Esophagus (tissue), 2 donors: ENCODE results near the gene MXI1. TPM values are rescaled to one million over a fixed set of nuclear protein-coding genes. Genes with fewer than 3 reads are reported as not detected.
A peak's percentile ranks its signal among the peaks of the same experiment; 100 is the strongest.
"Not testable (repeated sequence)": the region's sequence is repeated elsewhere in the genome, so short reads cannot be mapped to it uniquely, and the experiment has no call there.

Experiments used
- H3K27ac ChIP-seq, 2 donors: one replicate each; pipeline ENCODE4 v1.5.1; 2013; ENCODE audit warnings: low read depth in 2 of 2, mild to moderate bottlenecking in 2 of 2, inconsistent platforms in 1 of 2, low read length in 1 of 2, moderate library complexity in 1 of 2
- H3K27me3 ChIP-seq, 2 donors: one replicate each; pipeline ENCODE4 v1.6.1; 2013; ENCODE audit warnings: low read length in 2 of 2, control low read depth in 1 of 2, mild to moderate bottlenecking in 1 of 2; ENCODE audit not compliant: insufficient read depth in 2 of 2, control insufficient read depth in 1 of 2
- H3K36me3 ChIP-seq, 2 donors: one replicate each; pipeline ENCODE4 v1.6.1; 2013; ENCODE audit warnings: low read length in 1 of 2; ENCODE audit not compliant: control insufficient read depth in 2 of 2, insufficient read depth in 2 of 2
- H3K4me1 ChIP-seq, 2 donors: one replicate each; pipeline ENCODE4 v1.6.1; 2013; ENCODE audit warnings: low read length in 1 of 2; ENCODE audit not compliant: control insufficient read depth in 2 of 2, insufficient read depth in 2 of 2
- H3K4me3 ChIP-seq, 2 donors: one replicate each; pipeline ENCODE4 v1.5.1; 2013; ENCODE audit warnings: low read length in 2 of 2, mild to moderate bottlenecking in 2 of 2, low read depth in 1 of 2, moderate library complexity in 1 of 2
- H3K9me3 ChIP-seq, 2 donors: one replicate each; pipeline ENCODE4 v1.6.1; 2013; ENCODE audit warnings: mild to moderate bottlenecking in 2 of 2, low read depth in 1 of 2, low read length in 1 of 2, moderate library complexity in 1 of 2; ENCODE audit not compliant: control insufficient read depth in 2 of 2, insufficient read depth in 1 of 2
- WGBS, 2 donors: extraction: QIAGEN DNeasy Blood & Tissue Kit; methylation state at CpG; one replicate each; pipeline ENCODE4 v1.1.7; 2013; 5-methylcytosine and 5-hydroxymethylcytosine counted together
- polyA plus RNA-seq, 2 donors: library from polyadenylated mRNA; stranded (reverse); fragments of 200-250 nt; gene quantifications; one replicate each; pipeline ENCODE4 v1.2.3, GENCODE V29; 2013
- donor health status: healthy with polysubstance abuse.
- donor health status: Bipolar disorder and iron deficiency.

Gene MXI1
- polyA plus RNA-seq, 2 donors, result 18.4 to 25.9 TPM

DNA sequence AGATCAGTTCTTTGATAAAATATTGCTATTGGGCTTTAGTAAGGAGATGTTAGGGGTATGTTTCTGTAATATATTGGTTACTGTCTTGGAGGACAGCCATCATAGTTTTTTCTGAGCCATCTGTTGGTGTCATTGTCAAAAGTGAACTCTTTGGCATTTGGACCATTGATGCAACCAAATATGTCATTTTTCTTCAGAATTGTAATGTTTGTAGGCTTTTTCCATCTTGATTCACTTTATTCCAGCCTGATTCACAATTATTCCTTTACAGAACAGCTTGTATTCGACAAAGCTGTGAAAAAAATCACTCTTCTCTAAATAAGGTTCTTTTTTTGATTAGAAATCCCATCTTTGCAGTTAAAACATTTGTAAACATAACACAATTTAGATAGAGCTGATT is 59.9 kb downstream of the MXI1 start:
- Histone ChIP-seq H3K4me1 (no peaks in the 10 kb centered on the region), H3K4me3 (no peak overlapping the region), H3K36me3 (no peaks in the 10 kb centered on the region), H3K9me3 (no peaks in the 10 kb centered on the region), H3K27ac (no peak overlapping the region), H3K27me3 (no peaks in the 10 kb centered on the region)
- 86 to 87% methylated on average over 1 of the region's 1 CpG for WGBS, 2 donors

DNA sequence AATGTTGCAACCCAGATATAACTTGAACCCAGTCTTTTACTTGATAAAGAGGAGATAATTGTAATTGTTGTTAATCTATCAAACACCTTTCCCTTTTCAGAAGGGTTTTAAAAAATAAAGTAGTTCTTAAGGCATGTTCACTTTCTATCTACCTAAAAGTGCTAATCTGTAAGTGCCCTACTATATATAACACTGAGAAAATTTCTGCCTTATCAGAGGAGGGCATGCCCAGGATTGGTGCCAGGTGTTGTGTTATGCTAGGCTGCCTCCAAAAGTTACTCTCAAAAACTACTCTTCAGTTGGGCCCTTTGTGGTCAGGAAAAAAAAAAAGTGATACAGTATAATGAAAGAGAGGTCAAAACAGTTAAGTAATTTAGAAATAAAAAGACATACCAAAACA is 61.0 kb downstream of the MXI1 start:
- Histone ChIP-seq H3K27me3 (no peaks in the 10 kb centered on the region), H3K9me3 (no peaks in the 10 kb centered on the region), H3K36me3 (no peaks in the 10 kb centered on the region), H3K4me3 (no peak overlapping the region), H3K27ac (no peak overlapping the region), H3K4me1 (no peaks in the 10 kb centered on the region)

DNA sequence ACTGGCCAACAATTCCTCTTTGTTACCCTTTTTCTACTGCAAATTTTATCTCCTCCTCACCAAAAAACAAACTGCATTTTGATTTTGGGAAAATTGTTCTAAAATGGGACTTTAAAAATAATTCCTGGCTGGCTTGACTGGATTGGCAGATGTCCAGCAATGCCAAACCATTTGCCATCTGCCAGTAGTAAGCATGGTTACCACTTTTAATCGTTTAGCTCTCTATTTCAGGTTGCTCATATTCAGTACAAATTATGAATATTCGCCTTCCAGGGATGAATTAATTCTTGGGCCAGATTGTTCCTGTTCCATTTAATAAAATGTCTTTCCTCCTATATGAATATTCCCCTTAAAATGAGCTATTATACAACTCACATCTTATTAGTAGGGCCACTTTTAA is 61.6 kb downstream of the MXI1 start:
- Histone ChIP-seq H3K9me3 (no peaks in the 10 kb centered on the region), H3K4me1 (no peaks in the 10 kb centered on the region), H3K27ac (no peak overlapping the region), H3K36me3 (no peaks in the 10 kb centered on the region), H3K4me3 (no peak overlapping the region), H3K27me3 (no peaks in the 10 kb centered on the region)
- WGBS, 2 donors, result 54 to 62% methylated on average over 2 of the region's 2 CpGs

DNA sequence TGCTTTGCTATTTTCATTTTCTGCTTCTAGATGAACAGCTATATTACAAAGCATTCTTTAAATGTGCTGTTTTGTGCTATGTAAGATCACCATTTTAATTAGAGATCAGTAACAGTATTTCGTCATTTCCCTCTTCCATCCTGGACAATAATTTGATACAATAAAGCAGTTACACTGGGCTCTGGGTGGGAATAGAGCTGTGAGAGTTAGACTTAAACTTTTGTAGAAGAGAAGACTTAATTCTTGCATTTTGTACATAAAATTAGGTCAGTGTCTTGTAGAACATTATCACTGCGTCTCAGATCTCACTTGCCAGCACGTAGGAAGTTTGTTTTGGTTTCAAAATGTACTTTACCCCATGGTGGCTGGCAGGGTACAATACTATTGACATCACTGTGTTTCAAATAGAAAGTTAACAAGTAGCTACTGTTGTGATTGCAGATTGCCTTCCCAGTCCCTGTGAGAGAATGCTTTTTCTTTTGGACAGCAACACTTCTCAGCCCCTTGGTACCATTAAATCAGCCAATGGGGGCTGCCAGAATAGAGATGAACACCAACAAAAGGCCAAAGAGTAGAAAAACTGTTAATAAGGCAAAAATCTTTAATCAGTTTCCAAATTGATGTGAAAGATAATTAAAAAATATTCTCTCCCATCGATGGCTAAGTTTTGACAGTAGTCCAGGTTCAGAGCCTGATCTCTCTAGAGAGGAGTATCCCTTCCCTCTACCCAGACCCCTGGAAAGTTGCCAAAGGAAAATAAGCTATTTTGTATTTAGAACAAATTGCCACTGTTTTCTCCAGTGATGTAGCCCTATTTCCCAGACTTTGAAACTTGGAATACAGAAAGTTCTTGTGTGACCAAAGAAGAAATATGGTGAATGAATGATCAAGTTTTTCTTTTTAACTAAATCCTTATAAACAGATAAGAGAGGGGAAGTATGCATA is 62.2 kb downstream of the MXI1 start:
- no peaks in the 10 kb centered on the region for H3K36me3 ChIP-seq
- no peak overlapping the region for H3K4me3 ChIP-seq
- no peaks in the 10 kb centered on the region for H3K27me3 ChIP-seq
- H3K27ac ChIP-seq, result peak overlapping the region in 1 of 2 donors; percentile 34
- H3K4me1 ChIP-seq, result no peaks in the 10 kb centered on the region
- 38 to 46% methylated on average over 4 of the region's 4 CpGs for WGBS, 2 donors
- no peaks in the 10 kb centered on the region for H3K9me3 ChIP-seq

DNA sequence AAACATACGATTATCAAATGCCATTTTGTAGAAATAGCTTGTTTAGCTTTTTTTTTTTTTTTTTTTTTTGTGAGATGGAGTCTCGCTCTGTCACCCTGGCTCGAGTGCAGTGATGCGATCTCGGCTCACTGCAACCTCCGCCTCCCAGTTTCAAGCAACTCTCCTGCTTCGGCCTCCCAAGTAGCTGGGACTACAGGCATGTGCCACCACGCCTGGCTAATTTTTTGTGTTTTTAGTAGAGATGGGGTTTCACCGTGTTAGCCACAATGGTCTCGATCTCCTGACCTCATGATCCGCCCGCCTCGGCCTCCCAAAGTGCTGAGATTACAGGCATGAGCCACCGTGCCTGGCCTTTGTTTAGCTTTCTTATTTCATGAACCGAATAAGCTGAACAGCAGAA is 65.6 kb downstream of the MXI1 start:
- H3K4me1 ChIP-seq, H3K36me3 ChIP-seq, H3K27me3 ChIP-seq, H3K4me3 ChIP-seq, H3K27ac ChIP-seq, H3K9me3 ChIP-seq: not testable (repeated sequence)
- WGBS, 2 donors, result 89 to 90% methylated on average over 15 of the region's 15 CpGs

DNA sequence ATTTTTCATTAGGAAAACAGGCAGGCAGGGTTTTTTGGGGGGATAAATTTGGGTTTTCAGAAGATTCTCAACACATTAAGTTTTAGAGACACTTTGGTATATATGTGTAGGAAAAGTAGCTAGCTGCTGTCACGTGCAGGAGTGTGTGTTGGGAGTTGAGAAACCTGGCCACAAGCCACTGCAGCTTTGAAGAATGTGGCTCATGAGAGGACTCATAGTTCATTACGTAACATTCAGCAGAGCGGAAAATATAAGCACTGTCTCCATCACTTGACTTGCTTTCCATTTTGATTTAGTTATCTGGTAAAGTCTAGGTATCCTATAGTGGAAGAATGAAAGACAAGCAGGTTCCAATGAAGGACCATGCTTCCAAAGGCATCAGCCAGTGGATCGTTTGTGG is 66.1 kb downstream of the MXI1 start:
- Histone ChIP-seq H3K27ac (peak overlapping the region in 1 of 2 donors; percentile 40), H3K9me3 (no peaks in the 10 kb centered on the region), H3K4me1 (no peaks in the 10 kb centered on the region), H3K27me3 (no peaks in the 10 kb centered on the region), H3K36me3 (no peaks in the 10 kb centered on the region), H3K4me3 (no peak overlapping the region)
- WGBS, 2 donors, result 49 to 55% methylated on average over 4 of the region's 4 CpGs

DNA sequence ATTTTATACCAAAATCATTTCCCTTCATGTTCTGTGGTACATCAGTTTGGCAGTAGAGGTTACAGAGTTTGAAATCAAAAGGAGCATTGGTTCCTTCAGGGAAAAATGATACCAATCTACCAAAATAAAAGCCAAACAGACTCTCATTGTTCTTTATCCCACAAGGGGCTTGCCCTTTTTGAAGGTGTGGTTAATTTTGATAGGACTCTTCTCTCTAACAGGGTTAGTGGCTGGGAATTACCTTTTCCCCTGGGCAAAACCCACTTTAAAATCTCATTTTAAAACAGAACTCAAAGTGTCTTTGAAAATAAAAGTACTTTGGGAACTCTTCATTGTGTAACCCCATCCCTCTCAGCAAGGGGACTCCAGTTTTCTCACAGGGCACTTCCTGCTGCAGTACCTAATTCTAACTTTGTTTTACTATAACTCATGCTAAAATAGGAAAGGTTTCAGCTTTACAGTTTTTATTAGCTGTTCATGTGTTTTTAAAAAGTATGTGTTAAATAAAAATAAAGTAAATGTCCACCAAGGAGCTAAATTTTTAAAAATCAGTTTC is 66.7 kb downstream of the MXI1 start:
- no peaks in the 10 kb centered on the region for H3K27me3 ChIP-seq
- H3K27ac ChIP-seq, result no peak overlapping the region
- no peaks in the 10 kb centered on the region for H3K4me1 ChIP-seq
- H3K4me3 ChIP-seq, result no peak overlapping the region
- H3K9me3 ChIP-seq, result no peaks in the 10 kb centered on the region
- no peaks in the 10 kb centered on the region for H3K36me3 ChIP-seq

DNA sequence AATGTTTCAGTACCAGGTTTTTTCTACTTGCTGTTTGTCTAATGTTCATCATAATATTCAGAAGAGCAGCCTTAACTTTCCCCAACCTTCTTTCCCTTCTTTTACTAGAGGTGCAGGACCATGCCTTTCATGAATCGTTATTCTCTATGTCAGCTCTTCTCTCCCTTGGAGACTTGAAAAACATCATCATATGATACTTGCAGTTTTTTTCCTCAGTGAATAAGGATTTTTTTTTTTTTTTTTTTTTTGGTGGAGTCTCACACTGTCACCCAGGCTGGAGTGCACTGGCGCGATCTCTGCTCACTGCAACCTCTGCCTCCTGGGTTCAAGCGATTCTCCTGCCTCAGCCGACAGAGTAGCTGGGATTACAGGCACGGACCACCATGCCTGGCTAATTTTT is 67.2 kb downstream of the MXI1 start:
- Histone ChIP-seq H3K4me3 (no peak overlapping the region), H3K9me3 (no peaks in the 10 kb centered on the region), H3K36me3 (no peaks in the 10 kb centered on the region), H3K27me3 (no peaks in the 10 kb centered on the region), H3K27ac (no peak overlapping the region), H3K4me1 (no peaks in the 10 kb centered on the region)
- WGBS, 2 donors, result 93 to 94% methylated on average over 6 of the region's 6 CpGs

DNA sequence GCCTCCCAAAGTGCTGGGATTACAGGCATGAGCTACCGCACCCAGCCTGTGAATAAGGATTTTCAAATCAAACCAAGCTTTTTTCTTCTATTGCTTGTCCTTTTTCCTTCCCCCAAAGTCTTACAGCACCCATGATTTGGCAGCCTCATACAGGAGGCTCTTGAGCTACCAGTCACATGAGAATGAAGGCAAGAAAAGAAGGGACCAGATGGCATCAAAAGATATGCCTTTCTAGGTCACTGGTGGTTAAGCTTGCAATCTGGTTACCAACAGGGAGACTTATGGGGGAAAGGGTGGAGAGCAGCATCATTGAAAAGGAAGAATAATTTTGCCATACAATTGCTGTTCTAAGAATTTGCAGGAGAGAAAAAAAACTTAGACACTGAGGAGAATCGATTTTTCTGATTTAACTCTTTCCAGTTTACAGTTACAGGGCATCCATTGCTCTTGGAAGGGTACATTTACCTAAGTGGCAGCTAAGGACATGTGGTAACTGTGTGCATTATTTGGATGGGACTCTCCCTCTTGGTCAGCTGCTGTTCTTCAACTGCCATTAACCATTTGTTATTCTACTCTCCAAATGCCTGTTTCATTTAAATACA is 67.8 kb downstream of the MXI1 start:
- Histone ChIP-seq H3K27me3 (no peaks in the 10 kb centered on the region), H3K36me3 (no peaks in the 10 kb centered on the region), H3K4me1 (no peaks in the 10 kb centered on the region), H3K27ac (no peak overlapping the region), H3K4me3 (no peak overlapping the region), H3K9me3 (no peaks in the 10 kb centered on the region)
- WGBS, 2 donors, result 58 to 78% methylated on average over 2 of the region's 2 CpGs
